Bronchial epithelial cell (primary cell): ENCODE measurements around the gene CDPF1. TPM values are rescaled to one million over a fixed set of nuclear protein-coding genes. Genes with fewer than 3 reads are reported as not detected.

Experiments used
- DNase-seq: peaks from one replicate; pipeline ENCODE4 v3.0.0-alpha.2; 2010; ENCODE audit warnings: low read depth
- FAIRE-seq: peaks from 2 replicates; lab custom pipeline; 2011; peaks lifted over from hg19 to GRCh38; lab: Jason Lieb, UNC
- H3K27me3 ChIP-seq: 2 replicates; pipeline ENCODE4 v1.5.1; 2011; ENCODE audit warnings: low read length; ENCODE audit not compliant: control insufficient read depth, insufficient read depth
- H3K36me3 ChIP-seq: 2 replicates; pipeline ENCODE4 v1.5.1; 2011; ENCODE audit warnings: low read length; ENCODE audit not compliant: control insufficient read depth, insufficient read depth
- H3K4me3 ChIP-seq: 2 replicates; pipeline ENCODE4 v1.5.1; 2011; ENCODE audit warnings: mild to moderate bottlenecking, low read depth, low read length, control low read depth
- CTCF ChIP-seq: IDR thresholded peaks from 2 replicates; pipeline ENCODE4 v1.5.1; 2011; ENCODE audit warnings: mild to moderate bottlenecking, moderate library complexity, low read length, control low read depth, inconsistent platforms; ENCODE audit not compliant: insufficient read depth, severe bottlenecking
- total RNA-seq: library from RNA; depleted of rRNA; stranded (reverse); fragments of >200 nt; gene quantifications from 2 replicates; pipeline ENCODE4 v1.2.1, GENCODE V29; 2014

Gene CDPF1
- total RNA-seq, 1 donor from 2014 or later: 8.7 TPM

- Histone ChIP-seq H3K4me3 (no peak overlapping the region), H3K27me3 (no peaks in the 10 kb centered on the region), H3K36me3 (peaks cover 14% of the 10 kb centered on the region)
- DNase-seq: no peak
- FAIRE-seq: no peak
- TF ChIP-seq CTCF: no peak
These were observed 26.5 kb upstream of the CDPF1 start for GRCh38 chr22:46276563-46276962.

GRCh38 chr22:46275455-46276122 lies 25.5 kb upstream of the CDPF1 start:
- Histone ChIP-seq H3K36me3 (peaks cover 13% of the 10 kb centered on the region), H3K27me3 (no peaks in the 10 kb centered on the region), H3K4me3 (no peak overlapping the region)
- no peak for TF ChIP-seq CTCF
- FAIRE-seq (no peak), DNase-seq (no peak)

GRCh38 chr22:46274381-46274780 lies 24.3 kb upstream of the CDPF1 start:
- DNase-seq: no peak
- no peak for FAIRE-seq
- Histone ChIP-seq H3K4me3 (no peak overlapping the region), H3K36me3 (peaks cover 11% of the 10 kb centered on the region), H3K27me3 (no peaks in the 10 kb centered on the region)
- no peak for TF ChIP-seq CTCF

- no peak for TF ChIP-seq CTCF
- Histone ChIP-seq H3K36me3 (peaks cover 10% of the 10 kb centered on the region), H3K4me3 (no peak overlapping the region), H3K27me3 (no peaks in the 10 kb centered on the region)
- FAIRE-seq (no peak), DNase-seq (no peak)
These were observed 23.5 kb upstream of the CDPF1 start for GRCh38 chr22:46273432-46274148.

GRCh38 chr22:46272762-46273431 lies 22.8 kb upstream of the CDPF1 start:
- no peak for TF ChIP-seq CTCF
- Histone ChIP-seq H3K27me3 (no peaks in the 10 kb centered on the region), H3K4me3 (no peak overlapping the region), H3K36me3 (peaks cover 5% of the 10 kb centered on the region)
- FAIRE-seq (no peak), DNase-seq (no peak)
